ENCODE measurements around the gene GALM. TPM values are rescaled to one million over a fixed set of nuclear protein-coding genes. Genes with fewer than 3 reads are reported as not detected.
A peak's percentile ranks its signal among the peaks of the same experiment; 100 is the strongest.

The GALM gene
- total RNA-seq, 2 experiments from 2014 or later: 56.0 to 57.8 TPM

GRCh38 chr2:38740851-38741731 is 75.2 kb downstream of the GALM start:
- intact Hi-C loops (cut with DNase I, micrococcal nuclease): loop anchor here (1.0 to 10.0 kb wide), 5 partner anchors 160 to 426 kb away; partner anchors contain the start of gene SOS1 (in 1 of the 2)
- Mint-ChIP-seq H3K4me3 (no peak overlapping the region), H3K9me3 (ENCODE audit: low read depth) (no peaks in the 10 kb centered on the region), H3K36me3 (ENCODE audit: low read depth) (peaks cover 69% of the 10 kb centered on the region), H3K27me3 (no peaks in the 10 kb centered on the region), H3K27ac (peak overlapping the region; percentile 47), H3K4me1 (peaks cover 55% of the 10 kb centered on the region)
- peak; percentile 5 for ATAC-seq
- POLR2A ChIA-PET: interaction anchor here (0.6 to 3.4 kb wide), 4 partner anchors 10 to 500 kb away, joined by 3 to 26 read pairs (median 12); partner anchors contain the start of gene SRSF7
- CTCF ChIA-PET: interaction anchor here (0.6 to 8.1 kb wide), 25 partner anchors 9 to 425 kb away, joined by 3 to 141 read pairs (median 4); partner anchors contain the start of gene HNRNPLL
- peak; percentile 39 for DNase-seq

- Mint-ChIP-seq H3K27me3 (no peaks in the 10 kb centered on the region), H3K36me3 (ENCODE audit: low read depth) (peaks cover 82% of the 10 kb centered on the region), H3K27ac (peak overlapping the region; percentile 48), H3K4me1 (peaks cover 72% of the 10 kb centered on the region), H3K9me3 (ENCODE audit: low read depth) (no peaks in the 10 kb centered on the region), H3K4me3 (no peak overlapping the region)
- ChIA-PET POLR2A (interaction anchor here (0.7 to 3.4 kb wide), 6 partner anchors 8 to 167 kb away, joined by 3 to 26 read pairs (median 6); partner anchors contain the start of gene SRSF7), CTCF (interaction anchor here (0.7 to 8.1 kb wide), 18 partner anchors 9 to 427 kb away, joined by 3 to 141 read pairs (median 4); no protein-coding TSS in a partner anchor)
- DNase-seq (no peak), ATAC-seq (peak; percentile 4)
- intact Hi-C loops (cut with DNase I, micrococcal nuclease): loop anchor here in 1 of 2 experiments (10.0 kb wide), 2 partner anchors 382 to 428 kb away; partner anchors contain the start of gene SOS1
These were observed 77.1 kb downstream of the GALM start for GRCh38 chr2:38742797-38743559.

- Mint-ChIP-seq H3K27me3 (no peaks in the 10 kb centered on the region), H3K36me3 (ENCODE audit: low read depth) (peaks cover 82% of the 10 kb centered on the region), H3K4me1 (peaks cover 76% of the 10 kb centered on the region), H3K27ac (peak overlapping the region; percentile 80), H3K9me3 (ENCODE audit: low read depth) (no peaks in the 10 kb centered on the region), H3K4me3 (peak overlapping the region; percentile 14)
- ChIA-PET POLR2A (interaction anchor here (0.7 to 3.4 kb wide), 7 partner anchors 7 to 366 kb away, joined by 3 to 26 read pairs (median 6); partner anchors contain the start of gene SRSF7), CTCF (interaction anchor here (0.7 to 8.1 kb wide), 17 partner anchors 10 to 235 kb away, joined by 3 to 141 read pairs (median 4); partner anchors contain the start of gene HNRNPLL)
- intact Hi-C loops (cut with DNase I, micrococcal nuclease): loop anchor here in 1 of 2 experiments (10.0 kb wide), 2 partner anchors 381 to 429 kb away; partner anchors contain the start of gene SOS1
- no peak for ATAC-seq
- no peak for DNase-seq
These were observed 77.9 kb downstream of the GALM start for GRCh38 chr2:38743672-38744398.

- Mint-ChIP-seq H3K4me1 (peaks cover 75% of the 10 kb centered on the region), H3K4me3 (no peak overlapping the region), H3K27ac (peak overlapping the region; percentile 80), H3K9me3 (ENCODE audit: low read depth) (no peaks in the 10 kb centered on the region), H3K36me3 (ENCODE audit: low read depth) (peaks cover 81% of the 10 kb centered on the region), H3K27me3 (no peaks in the 10 kb centered on the region)
- DNase-seq (no peak), ATAC-seq (peak; percentile 9)
- ChIA-PET CTCF (interaction anchor here (0.7 to 8.1 kb wide), 12 partner anchors 10 to 422 kb away, joined by 3 to 141 read pairs (median 4); partner anchors contain the start of gene HNRNPLL), POLR2A (interaction anchor here (0.7 to 1.9 kb wide), 5 partner anchors 9 to 367 kb away, joined by 3 to 7 read pairs (median 4); no protein-coding TSS in a partner anchor)
- intact Hi-C loops (cut with DNase I, micrococcal nuclease): loop anchor here in 1 of 2 experiments (10.0 kb wide), 2 partner anchors 380 to 430 kb away; partner anchors contain the start of gene SOS1
These were observed 78.5 kb downstream of the GALM start for GRCh38 chr2:38744399-38744780.

GRCh38 chr2:38745267-38745666 is 79.4 kb downstream of the GALM start:
- Mint-ChIP-seq H3K27ac (no peak overlapping the region), H3K4me1 (peaks cover 74% of the 10 kb centered on the region), H3K36me3 (ENCODE audit: low read depth) (peaks cover 84% of the 10 kb centered on the region), H3K27me3 (no peaks in the 10 kb centered on the region), H3K4me3 (peak overlapping the region; percentile 94), H3K9me3 (ENCODE audit: low read depth) (no peaks in the 10 kb centered on the region)
- ATAC-seq (no peak), DNase-seq (no peak)
- CTCF ChIA-PET: interaction anchor here (0.6 to 2.8 kb wide), 7 partner anchors 10 to 422 kb away, joined by 3 to 11 read pairs (median 5); no protein-coding TSS in a partner anchor
- POLR2A ChIA-PET: interaction anchor here (1.0 to 1.9 kb wide), 2 partner anchors 7 to 369 kb away, joined by 3 to 9 read pairs; no protein-coding TSS in a partner anchor
- intact Hi-C loops (cut with DNase I, micrococcal nuclease): loop anchor here in 1 of 2 experiments (10.0 kb wide), 2 partner anchors 380 to 430 kb away; partner anchors contain the start of gene SOS1

GRCh38 chr2:38747007-38747424 is 81.1 kb downstream of the GALM start:
- peaks cover 75% of the 10 kb centered on the region for H3K4me1 Mint-ChIP-seq
- H3K36me3 Mint-ChIP-seq (ENCODE audit: low read depth): peaks cover 83% of the 10 kb centered on the region
- peak overlapping the region; percentile 94 for H3K4me3 Mint-ChIP-seq
- ChIA-PET CTCF (interaction anchor here (0.9 to 2.8 kb wide), 8 partner anchors 12 to 210 kb away, joined by 3 to 11 read pairs (median 6); no protein-coding TSS in a partner anchor), POLR2A (interaction anchor here (0.6 to 1.9 kb wide), 5 partner anchors 9 to 140 kb away, joined by 3 to 9 read pairs (median 5); no protein-coding TSS in a partner anchor)
- intact Hi-C loops (cut with DNase I, micrococcal nuclease): loop anchor here in 1 of 2 experiments (10.0 kb wide), 2 partner anchors 378 to 432 kb away; partner anchors contain the start of gene SOS1
- no peaks in the 10 kb centered on the region for H3K9me3 Mint-ChIP-seq (ENCODE audit: low read depth)
- peak overlapping the region; percentile 94 for H3K27ac Mint-ChIP-seq
- no peaks in the 10 kb centered on the region for H3K27me3 Mint-ChIP-seq
- ATAC-seq: no peak
- DNase-seq: no peak

- peak overlapping the region; percentile 94 for H3K4me3 Mint-ChIP-seq
- peaks cover 77% of the 10 kb centered on the region for H3K36me3 Mint-ChIP-seq (ENCODE audit: low read depth)
- no peaks in the 10 kb centered on the region for H3K9me3 Mint-ChIP-seq (ENCODE audit: low read depth)
- ChIA-PET POLR2A (interaction anchor here (0.6 to 1.8 kb wide), 6 partner anchors 39 to 151 kb away, joined by 3 to 7 read pairs (median 4); no protein-coding TSS in a partner anchor), CTCF (interaction anchor here (0.7 to 2.8 kb wide), 8 partner anchors 13 to 211 kb away, joined by 3 to 10 read pairs (median 4); no protein-coding TSS in a partner anchor)
- H3K27ac Mint-ChIP-seq: peak overlapping the region; percentile 94
- H3K4me1 Mint-ChIP-seq: peaks cover 73% of the 10 kb centered on the region
- H3K27me3 Mint-ChIP-seq: no peaks in the 10 kb centered on the region
- ATAC-seq (no peak), DNase-seq (no peak)
- intact Hi-C loops (cut with DNase I, micrococcal nuclease): loop anchor here in 1 of 2 experiments (10.0 kb wide), 2 partner anchors 377 to 433 kb away; partner anchors contain the start of gene SOS1
These were observed 81.9 kb downstream of the GALM start for GRCh38 chr2:38747819-38748218.

GRCh38 chr2:38748391-38748790 is 82.5 kb downstream of the GALM start:
- CTCF ChIA-PET: interaction anchor here (0.6 to 2.8 kb wide), 7 partner anchors 14 to 235 kb away, joined by 3 to 10 read pairs (median 4); partner anchors contain the start of gene GALM
- no peaks in the 10 kb centered on the region for H3K27me3 Mint-ChIP-seq
- peak overlapping the region; percentile 94 for H3K27ac Mint-ChIP-seq
- H3K36me3 Mint-ChIP-seq (ENCODE audit: low read depth): peaks cover 72% of the 10 kb centered on the region
- ATAC-seq (no peak), DNase-seq (no peak)
- H3K4me1 Mint-ChIP-seq: peaks cover 70% of the 10 kb centered on the region
- POLR2A ChIA-PET: interaction anchor here (0.6 to 0.7 kb wide), 4 partner anchors 14 to 151 kb away, joined by 3 to 7 read pairs (median 4); no protein-coding TSS in a partner anchor
- peak overlapping the region; percentile 94 for H3K4me3 Mint-ChIP-seq
- H3K9me3 Mint-ChIP-seq (ENCODE audit: low read depth): no peaks in the 10 kb centered on the region
- intact Hi-C loops (cut with DNase I, micrococcal nuclease): loop anchor here in 1 of 2 experiments (10.0 kb wide), 2 partner anchors 376 to 434 kb away; partner anchors contain the start of gene SOS1

- Mint-ChIP-seq H3K9me3 (ENCODE audit: low read depth) (no peaks in the 10 kb centered on the region), H3K27ac (peak overlapping the region; percentile 100), H3K4me3 (peak overlapping the region; percentile 94), H3K4me1 (peaks cover 69% of the 10 kb centered on the region), H3K27me3 (no peaks in the 10 kb centered on the region), H3K36me3 (ENCODE audit: low read depth) (peaks cover 65% of the 10 kb centered on the region)
- no peak for ATAC-seq
- peak; percentile 39 for DNase-seq
- CTCF ChIA-PET: interaction anchor here (0.6 to 2.6 kb wide), 6 partner anchors 15 to 236 kb away, joined by 3 to 10 read pairs (median 4); partner anchors contain the start of gene GALM
- intact Hi-C loops (cut with DNase I, micrococcal nuclease): loop anchor here in 1 of 2 experiments (10.0 kb wide), 2 partner anchors 376 to 434 kb away; partner anchors contain the start of gene SOS1
- POLR2A ChIA-PET: interaction anchor here (0.7 kb wide), 1 partner anchor 15 kb away, joined by 3 read pairs; no protein-coding TSS in a partner anchor
These were observed 83.3 kb downstream of the GALM start for GRCh38 chr2:38748943-38749804.

Data from activated CD4-positive, alpha-beta T cell treated with anti-CD3 and anti-CD28 coated beads for 36 hours (primary cell).